Measurements from ENCODE around the gene FAM228A. TPM values are rescaled to one million over a fixed set of nuclear protein-coding genes. Genes with fewer than 3 reads are reported as not detected.
"Not testable (repeated sequence)": the region's sequence is repeated elsewhere in the genome, so short reads cannot be mapped to it uniquely, and the experiment has no call there.

Gene FAM228A
- total and polyA plus RNA-seq, 2 experiments from 2014 or later: 0.11 to 0.35 TPM

DNA sequence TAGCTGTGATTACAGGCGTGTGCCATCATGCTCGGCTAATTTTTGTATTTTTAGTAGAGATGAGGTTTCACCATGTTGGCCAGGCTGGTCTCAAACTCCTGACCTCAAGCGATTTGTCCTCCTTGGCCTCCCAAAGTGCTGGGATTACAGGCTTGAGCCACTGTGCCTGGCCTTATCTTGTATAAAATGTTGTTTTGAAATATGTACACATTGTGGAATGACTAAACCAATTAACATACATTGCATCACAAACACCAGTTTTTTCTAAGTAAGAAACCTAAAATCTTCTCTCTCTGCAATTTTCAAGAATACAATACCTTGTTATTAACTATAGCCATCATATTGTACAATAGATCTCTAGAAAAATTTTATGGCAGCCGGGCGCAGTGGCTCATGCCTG lies 34.5 kb upstream of the FAM228A start:
- H3K79me2 ChIP-seq (replicated peaks; ENCODE audit: insufficient read depth); H3K36me3 ChIP-seq (ENCODE audit: insufficient read depth); ATAC-seq; H3F3A ChIP-seq (replicated peaks; ENCODE audit: low read depth); H3K27ac ChIP-seq (ENCODE audit: low read depth); H3K9me3 Mint-ChIP-seq; H2AFZ ChIP-seq; H3K27me3 Mint-ChIP-seq (ENCODE audit: insufficient read depth, low read depth, poor library complexity); H3K4me3 ChIP-seq; H4K20me1 ChIP-seq (replicated peaks; ENCODE audit: insufficient read depth); DNase-seq (ENCODE audit: low spot score); H3K4me1 Mint-ChIP-seq; H3K27me3 ChIP-seq (ENCODE audit: insufficient read depth); H3K4me2 ChIP-seq; H3K4me1 ChIP-seq (ENCODE audit: insufficient read depth); H3K9me2 ChIP-seq (ENCODE audit: insufficient read depth); H3K27ac Mint-ChIP-seq; H3K4me3 Mint-ChIP-seq; H3K36me3 Mint-ChIP-seq (ENCODE audit: low read depth): not testable (repeated sequence)

DNA sequence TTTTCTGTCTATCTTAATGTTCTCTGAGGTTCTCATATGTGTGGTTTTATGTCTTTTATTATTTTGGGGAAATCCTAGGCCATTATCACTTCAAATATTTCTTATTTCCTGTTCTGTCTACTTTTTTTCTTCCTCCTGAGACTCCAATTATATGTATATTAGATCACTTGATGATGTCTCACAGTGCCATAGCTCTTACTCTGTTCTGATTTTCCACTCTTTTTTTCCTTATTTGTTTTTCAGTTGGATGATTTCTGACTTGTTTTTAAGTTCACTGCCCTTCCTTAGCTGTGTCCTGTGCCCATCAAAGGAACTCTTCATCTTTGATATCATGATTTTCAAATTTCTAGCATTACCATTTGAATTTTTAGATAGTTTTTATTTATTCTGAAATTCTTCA lies 27.5 kb upstream of the FAM228A start:
- H3K36me3 ChIP-seq (ENCODE audit: insufficient read depth): no peaks in the 10 kb centered on the region
- H3F3A ChIP-seq (replicated peaks; ENCODE audit: low read depth): no peaks in the 10 kb centered on the region
- no peaks in the 10 kb centered on the region for H3K27me3 ChIP-seq (ENCODE audit: insufficient read depth)
- no peak overlapping the region for H3K27ac ChIP-seq (ENCODE audit: low read depth)
- DNase-seq (ENCODE audit: low spot score) (no peak), ATAC-seq (no peak)
- H2AFZ ChIP-seq: no peak overlapping the region
- Mint-ChIP-seq H3K36me3 (ENCODE audit: low read depth) (peaks cover 21% of the 10 kb centered on the region), H3K9me3 (peaks cover 23% of the 10 kb centered on the region), H3K4me1 (no peaks in the 10 kb centered on the region), H3K27me3 (ENCODE audit: insufficient read depth, low read depth, poor library complexity) (no peaks in the 10 kb centered on the region), H3K4me3 (no peak overlapping the region), H3K27ac (no peak overlapping the region)
- no peaks in the 10 kb centered on the region for H3K9me2 ChIP-seq (ENCODE audit: insufficient read depth)
- no peaks in the 10 kb centered on the region for H4K20me1 ChIP-seq (replicated peaks; ENCODE audit: insufficient read depth)
- H3K4me2 ChIP-seq: no peak overlapping the region
- no peak overlapping the region for H3K4me3 ChIP-seq
- H3K4me1 ChIP-seq (ENCODE audit: insufficient read depth): no peaks in the 10 kb centered on the region
- no peaks in the 10 kb centered on the region for H3K79me2 ChIP-seq (replicated peaks; ENCODE audit: insufficient read depth)
- TF ChIP-seq EZH2phosphoT487 (IDR thresholded peaks at IDR 0.05; ENCODE audit: unreplicated experiment) (no peak), JUNB (IDR thresholded peaks at IDR 0.05; ENCODE audit: unreplicated experiment) (no peak), POLR2AphosphoS5 (IDR thresholded peaks at IDR 0.05; ENCODE audit: low read depth) (no peak), ZNF331 (CRISPR knock-in tag; IDR thresholded peaks at IDR 0.05; ENCODE audit: low read depth) (no peak), STAT1 (IDR thresholded peaks at IDR 0.05; ENCODE audit: unreplicated experiment) (no peak), NANOG (IDR thresholded peaks at IDR 0.05; ENCODE audit: borderline replicate concordance) (no peak), ZNF114 (CRISPR knock-in tag; IDR thresholded peaks at IDR 0.05) (no peak)
- TF ChIP-seq, protein P1, sequence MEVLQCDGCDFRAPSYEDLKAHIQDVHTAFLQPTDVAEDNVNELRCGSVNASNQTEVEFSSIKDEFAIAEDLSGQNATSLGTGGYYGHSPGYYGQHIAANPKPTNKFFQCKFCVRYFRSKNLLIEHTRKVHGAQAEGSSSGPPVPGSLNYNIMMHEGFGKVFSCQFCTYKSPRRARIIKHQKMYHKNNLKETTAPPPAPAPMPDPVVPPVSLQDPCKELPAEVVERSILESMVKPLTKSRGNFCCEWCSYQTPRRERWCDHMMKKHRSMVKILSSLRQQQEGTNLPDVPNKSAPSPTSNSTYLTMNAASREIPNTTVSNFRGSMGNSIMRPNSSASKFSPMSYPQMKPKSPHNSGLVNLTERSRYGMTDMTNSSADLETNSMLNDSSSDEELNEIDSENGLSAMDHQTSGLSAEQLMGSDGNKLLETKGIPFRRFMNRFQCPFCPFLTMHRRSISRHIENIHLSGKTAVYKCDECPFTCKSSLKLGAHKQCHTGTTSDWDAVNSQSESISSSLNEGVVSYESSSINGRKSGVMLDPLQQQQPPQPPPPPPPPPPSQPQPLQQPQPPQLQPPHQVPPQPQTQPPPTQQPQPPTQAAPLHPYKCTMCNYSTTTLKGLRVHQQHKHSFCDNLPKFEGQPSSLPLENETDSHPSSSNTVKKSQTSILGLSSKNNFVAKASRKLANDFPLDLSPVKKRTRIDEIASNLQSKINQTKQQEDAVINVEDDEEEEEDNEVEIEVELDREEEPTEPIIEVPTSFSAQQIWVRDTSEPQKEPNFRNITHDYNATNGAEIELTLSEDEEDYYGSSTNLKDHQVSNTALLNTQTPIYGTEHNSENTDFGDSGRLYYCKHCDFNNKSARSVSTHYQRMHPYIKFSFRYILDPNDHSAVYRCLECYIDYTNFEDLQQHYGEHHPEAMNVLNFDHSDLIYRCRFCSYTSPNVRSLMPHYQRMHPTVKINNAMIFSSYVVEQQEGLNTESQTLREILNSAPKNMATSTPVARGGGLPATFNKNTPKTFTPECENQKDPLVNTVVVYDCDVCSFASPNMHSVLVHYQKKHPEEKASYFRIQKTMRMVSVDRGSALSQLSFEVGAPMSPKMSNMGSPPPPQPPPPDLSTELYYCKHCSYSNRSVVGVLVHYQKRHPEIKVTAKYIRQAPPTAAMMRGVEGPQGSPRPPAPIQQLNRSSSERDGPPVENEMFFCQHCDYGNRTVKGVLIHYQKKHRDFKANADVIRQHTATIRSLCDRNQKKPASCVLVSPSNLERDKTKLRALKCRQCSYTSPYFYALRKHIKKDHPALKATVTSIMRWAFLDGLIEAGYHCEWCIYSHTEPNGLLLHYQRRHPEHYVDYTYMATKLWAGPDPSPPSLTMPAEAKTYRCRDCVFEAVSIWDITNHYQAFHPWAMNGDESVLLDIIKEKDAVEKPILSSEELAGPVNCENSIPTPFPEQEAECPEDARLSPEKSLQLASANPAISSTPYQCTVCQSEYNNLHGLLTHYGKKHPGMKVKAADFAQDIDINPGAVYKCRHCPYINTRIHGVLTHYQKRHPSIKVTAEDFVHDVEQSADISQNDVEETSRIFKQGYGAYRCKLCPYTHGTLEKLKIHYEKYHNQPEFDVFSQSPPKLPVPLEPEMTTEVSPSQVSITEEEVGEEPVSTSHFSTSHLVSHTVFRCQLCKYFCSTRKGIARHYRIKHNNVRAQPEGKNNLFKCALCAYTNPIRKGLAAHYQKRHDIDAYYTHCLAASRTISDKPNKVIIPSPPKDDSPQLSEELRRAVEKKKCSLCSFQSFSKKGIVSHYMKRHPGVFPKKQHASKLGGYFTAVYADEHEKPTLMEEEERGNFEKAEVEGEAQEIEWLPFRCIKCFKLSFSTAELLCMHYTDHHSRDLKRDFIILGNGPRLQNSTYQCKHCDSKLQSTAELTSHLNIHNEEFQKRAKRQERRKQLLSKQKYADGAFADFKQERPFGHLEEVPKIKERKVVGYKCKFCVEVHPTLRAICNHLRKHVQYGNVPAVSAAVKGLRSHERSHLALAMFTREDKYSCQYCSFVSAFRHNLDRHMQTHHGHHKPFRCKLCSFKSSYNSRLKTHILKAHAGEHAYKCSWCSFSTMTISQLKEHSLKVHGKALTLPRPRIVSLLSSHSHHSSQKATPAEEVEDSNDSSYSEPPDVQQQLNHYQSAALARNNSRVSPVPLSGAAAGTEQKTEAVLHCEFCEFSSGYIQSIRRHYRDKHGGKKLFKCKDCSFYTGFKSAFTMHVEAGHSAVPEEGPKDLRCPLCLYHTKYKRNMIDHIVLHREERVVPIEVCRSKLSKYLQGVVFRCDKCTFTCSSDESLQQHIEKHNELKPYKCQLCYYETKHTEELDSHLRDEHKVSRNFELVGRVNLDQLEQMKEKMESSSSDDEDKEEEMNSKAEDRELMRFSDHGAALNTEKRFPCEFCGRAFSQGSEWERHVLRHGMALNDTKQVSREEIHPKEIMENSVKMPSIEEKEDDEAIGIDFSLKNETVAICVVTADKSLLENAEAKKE (CRISPR knock-in tag; IDR thresholded peaks at IDR 0.05): no peak
- TF ChIP-seq, protein P2, sequence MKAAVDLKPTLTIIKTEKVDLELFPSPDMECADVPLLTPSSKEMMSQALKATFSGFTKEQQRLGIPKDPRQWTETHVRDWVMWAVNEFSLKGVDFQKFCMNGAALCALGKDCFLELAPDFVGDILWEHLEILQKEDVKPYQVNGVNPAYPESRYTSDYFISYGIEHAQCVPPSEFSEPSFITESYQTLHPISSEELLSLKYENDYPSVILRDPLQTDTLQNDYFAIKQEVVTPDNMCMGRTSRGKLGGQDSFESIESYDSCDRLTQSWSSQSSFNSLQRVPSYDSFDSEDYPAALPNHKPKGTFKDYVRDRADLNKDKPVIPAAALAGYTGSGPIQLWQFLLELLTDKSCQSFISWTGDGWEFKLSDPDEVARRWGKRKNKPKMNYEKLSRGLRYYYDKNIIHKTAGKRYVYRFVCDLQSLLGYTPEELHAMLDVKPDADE (IDR thresholded peaks at IDR 0.05): no peak
- TF ChIP-seq, protein P3, sequence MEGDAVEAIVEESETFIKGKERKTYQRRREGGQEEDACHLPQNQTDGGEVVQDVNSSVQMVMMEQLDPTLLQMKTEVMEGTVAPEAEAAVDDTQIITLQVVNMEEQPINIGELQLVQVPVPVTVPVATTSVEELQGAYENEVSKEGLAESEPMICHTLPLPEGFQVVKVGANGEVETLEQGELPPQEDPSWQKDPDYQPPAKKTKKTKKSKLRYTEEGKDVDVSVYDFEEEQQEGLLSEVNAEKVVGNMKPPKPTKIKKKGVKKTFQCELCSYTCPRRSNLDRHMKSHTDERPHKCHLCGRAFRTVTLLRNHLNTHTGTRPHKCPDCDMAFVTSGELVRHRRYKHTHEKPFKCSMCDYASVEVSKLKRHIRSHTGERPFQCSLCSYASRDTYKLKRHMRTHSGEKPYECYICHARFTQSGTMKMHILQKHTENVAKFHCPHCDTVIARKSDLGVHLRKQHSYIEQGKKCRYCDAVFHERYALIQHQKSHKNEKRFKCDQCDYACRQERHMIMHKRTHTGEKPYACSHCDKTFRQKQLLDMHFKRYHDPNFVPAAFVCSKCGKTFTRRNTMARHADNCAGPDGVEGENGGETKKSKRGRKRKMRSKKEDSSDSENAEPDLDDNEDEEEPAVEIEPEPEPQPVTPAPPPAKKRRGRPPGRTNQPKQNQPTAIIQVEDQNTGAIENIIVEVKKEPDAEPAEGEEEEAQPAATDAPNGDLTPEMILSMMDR (conservative IDR thresholded peaks at IDR 0.05; ENCODE audit: low read depth in 2 of 2): no peak
- TF ChIP-seq, protein P4, sequence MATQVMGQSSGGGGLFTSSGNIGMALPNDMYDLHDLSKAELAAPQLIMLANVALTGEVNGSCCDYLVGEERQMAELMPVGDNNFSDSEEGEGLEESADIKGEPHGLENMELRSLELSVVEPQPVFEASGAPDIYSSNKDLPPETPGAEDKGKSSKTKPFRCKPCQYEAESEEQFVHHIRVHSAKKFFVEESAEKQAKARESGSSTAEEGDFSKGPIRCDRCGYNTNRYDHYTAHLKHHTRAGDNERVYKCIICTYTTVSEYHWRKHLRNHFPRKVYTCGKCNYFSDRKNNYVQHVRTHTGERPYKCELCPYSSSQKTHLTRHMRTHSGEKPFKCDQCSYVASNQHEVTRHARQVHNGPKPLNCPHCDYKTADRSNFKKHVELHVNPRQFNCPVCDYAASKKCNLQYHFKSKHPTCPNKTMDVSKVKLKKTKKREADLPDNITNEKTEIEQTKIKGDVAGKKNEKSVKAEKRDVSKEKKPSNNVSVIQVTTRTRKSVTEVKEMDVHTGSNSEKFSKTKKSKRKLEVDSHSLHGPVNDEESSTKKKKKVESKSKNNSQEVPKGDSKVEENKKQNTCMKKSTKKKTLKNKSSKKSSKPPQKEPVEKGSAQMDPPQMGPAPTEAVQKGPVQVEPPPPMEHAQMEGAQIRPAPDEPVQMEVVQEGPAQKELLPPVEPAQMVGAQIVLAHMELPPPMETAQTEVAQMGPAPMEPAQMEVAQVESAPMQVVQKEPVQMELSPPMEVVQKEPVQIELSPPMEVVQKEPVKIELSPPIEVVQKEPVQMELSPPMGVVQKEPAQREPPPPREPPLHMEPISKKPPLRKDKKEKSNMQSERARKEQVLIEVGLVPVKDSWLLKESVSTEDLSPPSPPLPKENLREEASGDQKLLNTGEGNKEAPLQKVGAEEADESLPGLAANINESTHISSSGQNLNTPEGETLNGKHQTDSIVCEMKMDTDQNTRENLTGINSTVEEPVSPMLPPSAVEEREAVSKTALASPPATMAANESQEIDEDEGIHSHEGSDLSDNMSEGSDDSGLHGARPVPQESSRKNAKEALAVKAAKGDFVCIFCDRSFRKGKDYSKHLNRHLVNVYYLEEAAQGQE (IDR thresholded peaks at IDR 0.05; ENCODE audit: unreplicated experiment): no peak
